Fibroblast of lung (primary cell): ENCODE results near the gene CCNB1. TPM values are rescaled to one million over a fixed set of nuclear protein-coding genes. Genes with fewer than 3 reads are reported as not detected.

Source experiments
- DNase-seq, 2 donors: peaks; one replicate each; pipeline versions ENCODE4 v3.0.0 to v3.0.0-alpha.2; 2010; ENCODE audit warnings: low read depth in 2 of 2
- H2AFZ ChIP-seq: 2 replicates; pipeline ENCODE4 v1.5.1; 2012; ENCODE audit warnings: low read length, control low read depth, inconsistent platforms
- H3K27ac ChIP-seq: 2 replicates; pipeline ENCODE4 v1.5.1; 2011; ENCODE audit warnings: low read length, control low read depth; ENCODE audit not compliant: insufficient read depth
- H3K27me3 ChIP-seq: 2 replicates; pipeline ENCODE4 v1.5.1; 2011; ENCODE audit warnings: mild to moderate bottlenecking, low read length; ENCODE audit not compliant: control insufficient read depth, insufficient read depth
- H3K36me3 ChIP-seq: 2 replicates; pipeline ENCODE4 v1.5.1; 2011; ENCODE audit warnings: low read length; ENCODE audit not compliant: control insufficient read depth, insufficient read depth
- H3K4me1 ChIP-seq: 2 replicates; pipeline ENCODE4 v1.5.1; 2011; ENCODE audit warnings: low read length; ENCODE audit not compliant: control insufficient read depth, insufficient read depth; ENCODE audit errors: extremely low read depth
- H3K4me2 ChIP-seq: 2 replicates; pipeline ENCODE4 v1.5.1; 2011; ENCODE audit warnings: low read length, control low read depth; ENCODE audit not compliant: insufficient read depth; ENCODE audit errors: extremely low read depth
- H3K4me3 ChIP-seq, 4 experiments: fragments of 200-600 bp in 1 of 4; sonication (generic) in 1 of 4; replicated peaks in 1 of 4; 2 replicates each; pipeline ENCODE4 v1.5.1; 2011 to 2016; ENCODE audit warnings: low read length in 4 of 4, low read depth in 3 of 4, mild to moderate bottlenecking in 3 of 4, control low read depth in 2 of 4, inconsistent platforms in 1 of 4, mixed read lengths in 1 of 4; ENCODE audit not compliant: insufficient read depth in 1 of 4; ENCODE audit errors: control extremely low read depth in 1 of 4
- H3K79me2 ChIP-seq: 2 replicates; pipeline ENCODE4 v1.5.1; 2012; ENCODE audit warnings: mild to moderate bottlenecking, low read length, inconsistent platforms; ENCODE audit not compliant: control insufficient read depth, insufficient read depth
- H3K9ac ChIP-seq: 2 replicates; pipeline ENCODE4 v1.5.1; 2011; ENCODE audit warnings: mild to moderate bottlenecking, low read length, control low read depth; ENCODE audit not compliant: insufficient read depth
- H3K9me3 ChIP-seq: 2 replicates; pipeline ENCODE4 v1.5.1; 2012; ENCODE audit warnings: low read depth, low read length; ENCODE audit not compliant: control insufficient read depth, insufficient read depth
- H4K20me1 ChIP-seq: 2 replicates; pipeline ENCODE4 v1.5.1; 2011; ENCODE audit warnings: low read length; ENCODE audit not compliant: control insufficient read depth, insufficient read depth; ENCODE audit errors: extremely low read depth
- CTCF ChIP-seq, 2 donors: IDR thresholded peaks in 1 of 2; conservative IDR thresholded peaks in 1 of 2; 1 replicate in 1 of 2; 2 replicates in 1 of 2; pipeline ENCODE4 v1.5.1; 2011 to 2012; ENCODE audit warnings: low read length in 2 of 2, control low read depth in 1 of 2, inconsistent platforms in 1 of 2, low read depth in 1 of 2, mild to moderate bottlenecking in 1 of 2
- EZH2 ChIP-seq: IDR thresholded peaks from 2 replicates; pipeline ENCODE4 v1.5.1; 2012; ENCODE audit warnings: low read length, control low read depth, mild to moderate bottlenecking; ENCODE audit errors: missing control alignments
- polyA plus RNA-seq, 2 donors: library from polyadenylated mRNA; depleted of rRNA in 1 of 2; stranded (reverse) in 1 of 2; unstranded in 1 of 2; fragments of >200 nt; gene quantifications; 2 replicates each; pipeline ENCODE4 v1.2.1, GENCODE V29; 2011 to 2012; ENCODE audit warnings: missing spikeins in 1 of 2
- total RNA-seq: library from RNA; depleted of rRNA; stranded (reverse); fragments of >200 nt; gene quantifications from 2 replicates; pipeline ENCODE4 v1.2.1, GENCODE V29; 2014

The CCNB1 gene
- total and polyA plus RNA-seq, 2 donors (not counting 1 experiment from before 2014, with no cell fraction given), result 46.8 to 74.3 TPM

GRCh38 chr5:69225860-69226259 is 58.9 kb downstream of the CCNB1 start:
- H3K9ac ChIP-seq, result no peak overlapping the region
- H3K27ac ChIP-seq, result no peak overlapping the region
- H4K20me1 ChIP-seq, result no peaks in the 10 kb centered on the region
- H2AFZ ChIP-seq, result no peak overlapping the region
- H3K4me2 ChIP-seq, result no peak overlapping the region
- peaks cover 3% of the 10 kb centered on the region for H3K79me2 ChIP-seq
- no peak for TF ChIP-seq EZH2
- TF ChIP-seq CTCF (conservative IDR thresholded peaks at IDR 0.05 in 1 of 2, IDR thresholded peaks at IDR 0.05 in 1 of 2; ENCODE audit: low read depth in 1 of 2, low read length in 2 of 2), result no peak
- no peaks in the 10 kb centered on the region for H3K36me3 ChIP-seq
- no peaks in the 10 kb centered on the region for H3K27me3 ChIP-seq
- H3K4me1 ChIP-seq, result no peaks in the 10 kb centered on the region
- DNase-seq, result no peak
- H3K9me3 ChIP-seq, result no peaks in the 10 kb centered on the region
- no peak overlapping the region for H3K4me3 ChIP-seq

Other genes starting within 250 kb of the CCNB1 start
- 65.7 and 97.1 TPM in 2 replicates for gene SLC30A5, start 73.1 kb upstream of the CCNB1 start, total RNA-seq
- gene SLC30A5, start 73.1 kb upstream of the CCNB1 start, polyA plus RNA-seq, result 43.0 and 48.0 TPM in 2 replicates
- gene CENPH, start 22.4 kb downstream of the CCNB1 start, total RNA-seq, result 4.1 and 10.9 TPM in 2 replicates
- 7.1 and 16.6 TPM in 2 replicates for gene CENPH, start 22.4 kb downstream of the CCNB1 start, polyA plus RNA-seq
- gene CDK7, start 67.7 kb downstream of the CCNB1 start, total RNA-seq, result 43.7 and 74.3 TPM in 2 replicates
- gene CDK7, start 67.7 kb downstream of the CCNB1 start, polyA plus RNA-seq, result 67.7 and 95.4 TPM in 2 replicates
- 7.7 and 8.3 TPM in 2 replicates for gene CCDC125, start 165.7 kb downstream of the CCNB1 start, total RNA-seq
- 2.2 and 4.2 TPM in 2 replicates for gene CCDC125, start 165.7 kb downstream of the CCNB1 start, polyA plus RNA-seq
- 31.3 and 34.3 TPM in 2 replicates for gene AK6, start 202.4 kb downstream of the CCNB1 start, total RNA-seq
- gene AK6, start 202.4 kb downstream of the CCNB1 start, polyA plus RNA-seq, result 51.8 and 55.1 TPM in 2 replicates
- gene TAF9, start 202.4 kb downstream of the CCNB1 start, total RNA-seq, result 73.2 and 114 TPM in 2 replicates
- gene TAF9, start 202.4 kb downstream of the CCNB1 start, polyA plus RNA-seq, result 154 and 169 TPM in 2 replicates
- gene RAD17, start 202.7 kb downstream of the CCNB1 start, total RNA-seq, result 20.5 and 30.1 TPM in 2 replicates
- gene RAD17, start 202.7 kb downstream of the CCNB1 start, polyA plus RNA-seq, result 14.9 and 16.3 TPM in 2 replicates
- gene MARVELD2, start 248.0 kb downstream of the CCNB1 start, total RNA-seq, result 1.3 and 2.5 TPM in 2 replicates
- gene MARVELD2, start 248.0 kb downstream of the CCNB1 start, polyA plus RNA-seq, result 2.9 and 5.1 TPM in 2 replicates